Uterus (tissue), 2 donors: ENCODE measurements around the gene CLIC3.

ENCODE experiments used
- POLR2A ChIP-seq, 2 donors: fragments of 450-650 bp; IDR thresholded peaks; one replicate each; pipeline ENCODE4 v1.6.1; 2016; ENCODE audit warnings: antibody characterized with exemption in 2 of 2, mild to moderate bottlenecking in 1 of 2, moderate library complexity in 1 of 2
- TF ChIP-seq, protein P1 (sequence below), 4 experiments: fragments of 200-600 bp in 2 of 4; fragments of 450-650 bp in 2 of 4; sonication (generic) in 2 of 4; IDR thresholded peaks; one replicate each; pipeline ENCODE4 v1.5.1; 2016 to 2019; ENCODE audit warnings: antibody characterized with exemption in 4 of 4, mild to moderate bottlenecking in 2 of 4, moderate library complexity in 1 of 4

DNA sequence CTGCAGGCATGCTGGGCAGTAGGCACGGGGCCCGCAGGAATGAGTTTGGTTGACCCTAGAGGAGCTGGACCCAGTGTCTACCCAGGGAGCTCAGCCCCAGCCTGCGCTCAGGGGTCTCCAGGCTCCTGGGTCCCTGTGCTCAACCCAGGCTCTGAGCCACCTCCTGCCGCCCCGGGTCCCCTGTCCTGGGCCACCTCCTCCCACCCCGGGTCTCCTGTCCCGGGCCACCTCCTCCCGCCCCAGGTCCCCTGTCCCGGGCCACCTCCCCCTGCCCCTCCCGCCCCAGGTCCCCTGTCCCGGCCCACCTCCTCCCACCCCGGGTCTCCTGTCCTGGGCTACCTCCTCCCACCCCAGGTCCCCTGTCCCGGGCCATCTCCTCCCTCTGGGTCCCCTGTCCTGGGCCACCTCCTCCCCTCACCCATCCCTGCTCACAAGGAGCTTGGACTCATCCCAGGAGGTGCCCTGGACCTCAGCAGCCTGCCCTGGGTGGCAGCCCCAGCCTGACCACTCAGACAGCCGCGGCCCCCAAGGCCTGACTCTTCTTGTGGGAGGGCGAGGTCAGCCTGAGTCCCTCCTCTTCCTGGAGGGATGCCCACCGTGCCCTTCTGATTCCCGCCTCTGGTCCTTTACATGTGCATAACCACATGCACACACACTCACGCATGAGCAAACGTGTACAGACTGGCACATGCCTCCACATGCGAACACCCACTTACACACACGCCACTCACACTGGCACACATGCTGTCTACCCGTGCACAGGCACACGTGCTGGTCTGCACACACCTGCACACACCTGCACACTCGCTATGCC is 41.9 kb downstream of the CLIC3 start:
- TF ChIP-seq, protein P1, sequence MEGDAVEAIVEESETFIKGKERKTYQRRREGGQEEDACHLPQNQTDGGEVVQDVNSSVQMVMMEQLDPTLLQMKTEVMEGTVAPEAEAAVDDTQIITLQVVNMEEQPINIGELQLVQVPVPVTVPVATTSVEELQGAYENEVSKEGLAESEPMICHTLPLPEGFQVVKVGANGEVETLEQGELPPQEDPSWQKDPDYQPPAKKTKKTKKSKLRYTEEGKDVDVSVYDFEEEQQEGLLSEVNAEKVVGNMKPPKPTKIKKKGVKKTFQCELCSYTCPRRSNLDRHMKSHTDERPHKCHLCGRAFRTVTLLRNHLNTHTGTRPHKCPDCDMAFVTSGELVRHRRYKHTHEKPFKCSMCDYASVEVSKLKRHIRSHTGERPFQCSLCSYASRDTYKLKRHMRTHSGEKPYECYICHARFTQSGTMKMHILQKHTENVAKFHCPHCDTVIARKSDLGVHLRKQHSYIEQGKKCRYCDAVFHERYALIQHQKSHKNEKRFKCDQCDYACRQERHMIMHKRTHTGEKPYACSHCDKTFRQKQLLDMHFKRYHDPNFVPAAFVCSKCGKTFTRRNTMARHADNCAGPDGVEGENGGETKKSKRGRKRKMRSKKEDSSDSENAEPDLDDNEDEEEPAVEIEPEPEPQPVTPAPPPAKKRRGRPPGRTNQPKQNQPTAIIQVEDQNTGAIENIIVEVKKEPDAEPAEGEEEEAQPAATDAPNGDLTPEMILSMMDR (IDR thresholded peaks at IDR 0.05), result no peak
- no peak for TF ChIP-seq POLR2A (IDR thresholded peaks at IDR 0.05)
